Immature natural killer cell (primary cell): ENCODE data around the gene AFAP1. TPM values are rescaled to one million over a fixed set of nuclear protein-coding genes. Genes with fewer than 3 reads are reported as not detected.

ENCODE experiments used
- DNase-seq, 3 donors: peaks; one replicate each; pipeline ENCODE4 v3.0.0; 2022; ENCODE audit warnings: mixed read lengths in 1 of 3
- H3K27ac Mint-ChIP-seq, 6 donors: one replicate each; pipeline ENCODE4 v1.8.0; 2020; ENCODE audit warnings: mixed read lengths in 6 of 6, mild to moderate bottlenecking in 5 of 6, inconsistent platforms in 4 of 6, moderate library complexity in 3 of 6
- H3K27me3 Mint-ChIP-seq, 3 donors: one replicate each; pipeline ENCODE4 v1.8.0; 2020 to 2021; ENCODE audit warnings: low read depth in 3 of 3, mild to moderate bottlenecking in 3 of 3, mixed read lengths in 3 of 3, moderate library complexity in 3 of 3, inconsistent platforms in 1 of 3
- H3K36me3 Mint-ChIP-seq, 3 donors: one replicate each; pipeline ENCODE4 v1.8.0; 2020; ENCODE audit warnings: mixed read lengths in 3 of 3, inconsistent platforms in 2 of 3, mild to moderate bottlenecking in 2 of 3
- H3K4me1 Mint-ChIP-seq, 2 donors: one replicate each; pipeline ENCODE4 v1.8.0; 2020; ENCODE audit warnings: inconsistent platforms in 2 of 2, mild to moderate bottlenecking in 2 of 2, mixed read lengths in 2 of 2, moderate library complexity in 1 of 2
- H3K4me3 Mint-ChIP-seq, 5 donors: one replicate each; pipeline ENCODE4 v1.8.0; 2020; ENCODE audit warnings: mild to moderate bottlenecking in 5 of 5, mixed read lengths in 5 of 5, inconsistent platforms in 3 of 5, moderate library complexity in 3 of 5
- H3K9me3 Mint-ChIP-seq, 6 donors: one replicate each; pipeline ENCODE4 v1.8.0; 2020; ENCODE audit warnings: mild to moderate bottlenecking in 6 of 6, mixed read lengths in 6 of 6, inconsistent platforms in 4 of 6, moderate library complexity in 3 of 6
- polyA plus RNA-seq, 3 donors: library from polyadenylated mRNA; unstranded; fragments of 300-500 nt; fragmentation: Illumina TruSeq; gene quantifications; one replicate each; pipeline ENCODE4 v1.2.3, GENCODE V29; 2021

AFAP1 gene
- polyA plus RNA-seq, 3 donors from 2014 or later, result 0.32 to 1.2 TPM; not detected in 1

- Mint-ChIP-seq H3K4me3 (no peak overlapping the region), H3K9me3 (no peaks in the 10 kb centered on the region), H3K36me3 (peaks cover 0 to 7% (median 0%) of the 10 kb centered on the region in 3 donors), H3K27me3 (peaks cover 0 to 7% (median 2%) of the 10 kb centered on the region in 3 donors), H3K4me1 (no peaks in the 10 kb centered on the region), H3K27ac (peak overlapping the region in 1 of 6 donors; percentile 16)
- no peak for DNase-seq
These were observed 186.4 kb downstream of the AFAP1 start for GRCh38 chr4:7753271-7753670.

DNA sequence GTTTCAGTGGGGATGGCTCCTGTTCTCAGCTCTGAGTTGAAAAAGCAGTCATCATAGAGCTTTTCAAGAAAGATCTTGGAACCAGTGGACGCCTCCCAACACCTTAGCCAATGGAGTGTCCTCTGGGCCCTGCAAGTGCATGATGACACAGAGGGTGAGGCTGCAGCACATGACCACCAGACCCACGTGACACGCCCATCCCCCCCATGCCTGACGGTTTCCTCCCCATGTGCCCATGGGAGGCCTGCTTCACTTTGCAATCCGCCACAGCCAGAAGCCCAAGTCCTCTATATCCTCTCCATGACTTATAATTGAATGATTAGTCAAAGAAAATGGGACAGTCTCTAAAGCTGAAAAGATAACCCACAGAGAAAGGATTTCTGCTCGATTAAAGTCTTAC lies 187.0 kb downstream of the AFAP1 start:
- peaks cover 0 to 7% (median 2%) of the 10 kb centered on the region in 3 donors for H3K27me3 Mint-ChIP-seq
- no peaks in the 10 kb centered on the region for H3K4me1 Mint-ChIP-seq
- H3K9me3 Mint-ChIP-seq, result no peaks in the 10 kb centered on the region
- H3K36me3 Mint-ChIP-seq, result peaks cover 0 to 7% (median 0%) of the 10 kb centered on the region in 3 donors
- H3K4me3 Mint-ChIP-seq, result no peak overlapping the region
- no peak overlapping the region for H3K27ac Mint-ChIP-seq
- no peak for DNase-seq

- Mint-ChIP-seq H3K4me1 (no peaks in the 10 kb centered on the region), H3K36me3 (peaks cover 0 to 7% (median 0%) of the 10 kb centered on the region in 3 donors), H3K4me3 (no peak overlapping the region), H3K27ac (no peak overlapping the region), H3K9me3 (no peaks in the 10 kb centered on the region), H3K27me3 (peaks cover 0 to 7% (median 2%) of the 10 kb centered on the region in 3 donors)
- DNase-seq, result no peak
These were observed 188.7 kb downstream of the AFAP1 start for GRCh38 chr4:7750972-7751371.

- no peaks in the 10 kb centered on the region for H3K9me3 Mint-ChIP-seq
- H3K36me3 Mint-ChIP-seq, result peaks cover 0 to 7% (median 0%) of the 10 kb centered on the region in 3 donors
- no peak overlapping the region for H3K27ac Mint-ChIP-seq
- no peak overlapping the region for H3K4me3 Mint-ChIP-seq
- peaks cover 0 to 7% (median 2%) of the 10 kb centered on the region in 3 donors for H3K27me3 Mint-ChIP-seq
- DNase-seq, result no peak
- H3K4me1 Mint-ChIP-seq, result no peaks in the 10 kb centered on the region
These were observed 189.1 kb downstream of the AFAP1 start for GRCh38 chr4:7750523-7750922.

DNA sequence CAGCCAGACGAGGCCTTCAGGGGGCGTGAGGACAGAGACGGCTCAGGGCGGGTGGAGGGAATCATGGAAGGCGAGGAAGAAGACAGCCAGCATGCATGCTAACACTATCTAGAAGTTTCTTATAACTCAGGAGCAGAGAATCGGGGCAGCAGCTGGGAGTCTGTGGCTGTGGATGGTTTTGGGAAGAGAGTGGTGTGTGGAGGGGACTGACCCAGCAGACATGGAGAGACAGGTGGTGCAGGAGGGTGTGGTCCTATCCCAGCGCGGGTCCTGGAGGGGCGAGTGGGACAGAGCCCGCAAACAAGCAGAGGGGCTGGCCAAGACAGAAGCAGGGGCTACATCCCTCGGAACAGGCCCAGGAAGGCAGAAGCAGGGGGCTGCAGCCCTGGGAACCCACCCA lies 192.1 kb downstream of the AFAP1 start:
- DNase-seq, result no peak
- H3K36me3 Mint-ChIP-seq, result peaks cover 0 to under 1% (median 0%) of the 10 kb centered on the region in 3 donors
- no peaks in the 10 kb centered on the region for H3K4me1 Mint-ChIP-seq
- peaks cover 0 to 8% (median 0%) of the 10 kb centered on the region in 3 donors for H3K27me3 Mint-ChIP-seq
- no peak overlapping the region for H3K4me3 Mint-ChIP-seq
- no peak overlapping the region for H3K27ac Mint-ChIP-seq
- H3K9me3 Mint-ChIP-seq, result no peaks in the 10 kb centered on the region

- Mint-ChIP-seq H3K27ac (no peak overlapping the region), H3K4me1 (no peaks in the 10 kb centered on the region), H3K4me3 (no peak overlapping the region), H3K36me3 (no peaks in the 10 kb centered on the region), H3K9me3 (no peaks in the 10 kb centered on the region), H3K27me3 (peaks cover 0 to 8% (median 0%) of the 10 kb centered on the region in 3 donors)
- no peak for DNase-seq
These were observed 192.6 kb downstream of the AFAP1 start for GRCh38 chr4:7747062-7747385.

- no peak overlapping the region for H3K4me3 Mint-ChIP-seq
- no peak overlapping the region for H3K27ac Mint-ChIP-seq
- H3K27me3 Mint-ChIP-seq, result peaks cover 0 to 7% (median 0%) of the 10 kb centered on the region in 3 donors
- H3K36me3 Mint-ChIP-seq, result no peaks in the 10 kb centered on the region
- H3K4me1 Mint-ChIP-seq, result no peaks in the 10 kb centered on the region
- no peak for DNase-seq
- no peaks in the 10 kb centered on the region for H3K9me3 Mint-ChIP-seq
These were observed 193.2 kb downstream of the AFAP1 start for GRCh38 chr4:7746351-7747061.

DNA sequence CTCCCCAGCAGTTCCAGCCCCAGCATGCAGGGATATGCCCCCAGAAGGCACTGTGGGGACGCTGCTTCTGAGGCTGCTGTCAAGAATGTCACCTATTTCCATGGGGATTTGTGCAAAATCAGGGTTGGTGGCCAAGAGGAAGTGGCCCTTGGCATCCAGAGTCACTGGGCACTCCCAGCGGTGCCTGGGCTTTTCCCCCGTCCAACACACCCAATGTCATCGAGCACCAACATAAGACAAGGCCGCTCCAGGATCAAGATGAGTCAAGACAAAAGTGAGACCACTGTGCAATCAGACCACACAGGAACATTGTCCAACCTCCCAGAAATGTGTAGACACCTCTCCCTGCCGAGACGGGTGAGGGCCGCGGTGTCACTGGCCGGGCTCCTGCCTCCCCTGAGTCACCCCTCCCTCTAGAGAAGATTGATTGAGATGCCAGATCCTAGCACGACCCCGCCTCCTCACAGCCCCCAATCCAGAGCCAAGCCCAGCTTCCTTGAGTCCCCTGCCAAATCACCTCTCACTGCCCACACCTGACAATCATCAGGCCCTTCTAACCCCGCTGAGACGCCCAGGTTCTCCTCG lies 194.3 kb downstream of the AFAP1 start:
- no peak for DNase-seq
- H3K27ac Mint-ChIP-seq, result no peak overlapping the region
- peaks cover 0 to 6% (median 0%) of the 10 kb centered on the region in 3 donors for H3K27me3 Mint-ChIP-seq
- no peaks in the 10 kb centered on the region for H3K4me1 Mint-ChIP-seq
- no peaks in the 10 kb centered on the region for H3K9me3 Mint-ChIP-seq
- no peaks in the 10 kb centered on the region for H3K36me3 Mint-ChIP-seq
- no peak overlapping the region for H3K4me3 Mint-ChIP-seq

- Mint-ChIP-seq H3K27me3 (peaks cover 0 to 4% (median 0%) of the 10 kb centered on the region in 3 donors), H3K9me3 (no peaks in the 10 kb centered on the region), H3K4me1 (no peaks in the 10 kb centered on the region), H3K4me3 (no peak overlapping the region), H3K36me3 (no peaks in the 10 kb centered on the region), H3K27ac (no peak overlapping the region)
- no peak for DNase-seq
These were observed 195.4 kb downstream of the AFAP1 start for GRCh38 chr4:7744142-7744804.

GRCh38 chr4:7742807-7743280 lies 196.8 kb downstream of the AFAP1 start:
- Mint-ChIP-seq H3K4me3 (no peak overlapping the region), H3K27ac (no peak overlapping the region), H3K9me3 (no peaks in the 10 kb centered on the region), H3K36me3 (no peaks in the 10 kb centered on the region), H3K27me3 (peaks cover 0 to 1% (median 0%) of the 10 kb centered on the region in 3 donors), H3K4me1 (no peaks in the 10 kb centered on the region)
- DNase-seq, result no peak

DNA sequence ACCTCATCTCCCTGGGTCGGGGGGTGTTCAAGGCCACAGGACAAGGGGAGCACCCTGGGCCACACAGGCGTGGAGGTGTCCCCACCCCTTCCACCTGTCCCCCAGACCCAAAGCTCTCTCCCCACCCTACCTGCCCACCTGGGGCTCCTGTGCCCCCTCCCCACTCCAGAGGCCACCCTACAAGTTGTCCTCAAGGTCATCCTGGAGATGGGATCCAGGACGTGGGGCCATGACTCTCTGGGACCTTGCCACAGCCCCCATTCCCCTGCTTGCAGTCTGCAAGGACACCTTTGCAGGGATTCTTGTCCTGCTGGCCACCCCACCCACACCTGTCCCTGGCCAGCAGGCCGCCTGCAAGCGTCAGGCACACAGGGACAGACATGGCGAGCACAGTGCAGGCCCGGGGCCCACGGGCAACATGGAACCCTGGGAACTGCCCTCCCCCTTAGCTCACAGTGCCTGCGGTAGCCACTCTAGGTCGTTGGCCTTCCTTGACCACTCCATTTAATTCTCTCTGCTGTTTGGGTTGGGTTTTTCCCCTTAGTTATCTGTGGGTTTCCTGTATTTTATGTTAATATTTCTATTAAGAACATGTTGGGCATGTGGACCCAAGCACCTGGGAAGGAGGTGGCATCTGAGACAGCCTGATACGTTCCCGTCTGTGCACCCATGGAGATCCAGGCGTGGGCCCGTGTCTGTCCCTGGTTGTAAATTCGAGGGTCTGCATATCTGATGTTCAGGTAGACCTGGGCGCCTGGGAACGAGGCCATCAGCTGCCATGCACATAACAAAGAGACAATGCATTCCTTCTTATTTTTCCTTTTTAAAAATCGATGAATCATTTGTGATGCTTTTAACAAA lies 197.5 kb downstream of the AFAP1 start:
- no peak overlapping the region for H3K4me3 Mint-ChIP-seq
- H3K36me3 Mint-ChIP-seq, result no peaks in the 10 kb centered on the region
- H3K27ac Mint-ChIP-seq, result no peak overlapping the region
- peaks cover 0 to 1% (median 0%) of the 10 kb centered on the region in 3 donors for H3K27me3 Mint-ChIP-seq
- no peaks in the 10 kb centered on the region for H3K4me1 Mint-ChIP-seq
- DNase-seq, result no peak
- H3K9me3 Mint-ChIP-seq, result no peaks in the 10 kb centered on the region

DNA sequence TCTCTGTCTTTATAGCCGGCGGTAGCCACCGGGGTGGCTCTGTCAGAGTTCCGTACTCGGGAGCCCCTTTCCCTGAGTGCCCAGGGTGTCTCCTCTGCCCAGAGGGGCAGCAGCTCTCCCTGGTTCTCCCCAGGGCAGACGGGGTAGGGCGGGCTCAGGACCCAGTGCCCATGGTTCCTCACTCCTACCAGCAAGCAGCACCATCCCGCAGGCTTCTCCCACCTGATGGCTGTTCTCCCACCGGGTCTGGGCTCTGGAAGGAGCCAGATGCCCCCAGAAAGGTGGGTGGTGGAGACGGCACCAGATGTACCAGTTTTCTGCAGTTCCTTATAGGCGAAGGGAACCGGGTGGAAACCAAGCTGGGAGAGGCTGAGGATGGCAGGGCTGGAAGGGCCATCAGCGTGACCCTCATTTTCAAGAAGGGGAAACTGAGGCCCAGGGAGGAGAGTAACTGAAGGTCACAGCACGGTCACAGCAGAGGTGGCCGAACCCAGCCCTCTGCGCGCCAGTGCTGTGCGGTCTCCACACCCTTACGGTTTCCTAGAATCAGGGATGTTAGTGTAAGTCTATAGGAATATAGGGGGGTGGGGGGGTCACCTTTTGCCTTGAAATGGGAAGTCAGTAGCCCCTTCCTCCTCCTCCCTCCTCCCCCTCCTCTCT lies 198.7 kb downstream of the AFAP1 start:
- Mint-ChIP-seq H3K4me1 (no peaks in the 10 kb centered on the region), H3K27ac (no peak overlapping the region), H3K9me3 (no peaks in the 10 kb centered on the region), H3K4me3 (no peak overlapping the region), H3K27me3 (peaks cover 0 to 1% (median 0%) of the 10 kb centered on the region in 3 donors), H3K36me3 (no peaks in the 10 kb centered on the region)
- no peak for DNase-seq
